Measurements from ENCODE around the gene EIF2B5.
A peak's percentile ranks its signal among the peaks of the same experiment; 100 is the strongest.

EIF2B5 gene

DNA sequence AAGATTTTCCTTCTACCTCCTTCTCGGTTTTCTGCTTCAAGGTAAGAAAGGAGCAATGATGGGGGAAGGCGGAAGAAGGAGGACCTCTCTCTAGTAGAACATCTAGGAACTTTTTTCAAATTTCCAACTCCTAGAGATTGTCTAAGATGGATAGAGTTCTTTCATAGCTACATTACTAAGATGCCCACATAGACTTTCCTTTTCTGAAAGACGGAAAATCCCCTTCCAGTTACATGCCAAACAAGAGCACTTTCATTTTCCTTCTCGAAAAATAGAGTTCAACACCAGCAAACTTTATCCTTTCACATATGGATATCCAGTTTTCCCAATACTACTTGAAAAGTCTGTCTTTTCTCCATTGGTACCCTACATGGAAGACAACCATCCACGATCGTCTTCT, 37.6 kb upstream of the EIF2B5 start:
- Histone ChIP-seq H2BK12ac (ENCODE audit: low read length in 2 of 2) (no peak overlapping the region), H4K8ac (ENCODE audit: low read length) (no peak overlapping the region), H3K27ac (ENCODE audit: low read length, poor library complexity, severe bottlenecking) (no peak overlapping the region), H4K91ac (ENCODE audit: low read length) (no peak overlapping the region), H3K27me3 (ENCODE audit: control insufficient read depth in 1 of 2, insufficient read depth in 1 of 2, low read length in 2 of 2) (peaks cover 11 to 30% of the 10 kb centered on the region in 2 experiments), H3K9ac (ENCODE audit: low read length) (no peak overlapping the region), H2BK5ac (ENCODE audit: low read depth, low read length, poor library complexity, severe bottlenecking) (no peak overlapping the region), H3K23ac (ENCODE audit: low read length in 2 of 2) (no peak overlapping the region), H3K14ac (ENCODE audit: low read length in 2 of 2) (no peak overlapping the region), H3K4me2 (ENCODE audit: low read length, poor library complexity, severe bottlenecking) (no peak overlapping the region), H2AK5ac (ENCODE audit: low read length, severe bottlenecking) (no peak overlapping the region), H3K4ac (ENCODE audit: low read depth in 1 of 2, low read length in 2 of 2) (no peak overlapping the region), H3K36me3 (ENCODE audit: control insufficient read depth in 1 of 2, insufficient read depth in 2 of 2, low read depth in 1 of 2, low read length in 2 of 2) (no peaks in the 10 kb centered on the region), H3K4me3 (ENCODE audit: insufficient read depth in 1 of 2, low read depth in 1 of 2, low read length in 2 of 2) (no peak overlapping the region), H2AFZ (ENCODE audit: low read depth, low read length) (no peak overlapping the region), H2BK15ac (ENCODE audit: low read depth, poor library complexity, severe bottlenecking) (no peak overlapping the region), H2BK120ac (ENCODE audit: low read depth, low read length) (no peak overlapping the region), H3K4me1 (ENCODE audit: control insufficient read depth, insufficient read depth, low read depth, low read length) (no peaks in the 10 kb centered on the region), H3K9me3 (ENCODE audit: control insufficient read depth, low read length) (peaks cover 12% of the 10 kb centered on the region), H3K79me1 (replicated peaks; ENCODE audit: low read length, poor library complexity, severe bottlenecking) (no peaks in the 10 kb centered on the region), H3K18ac (ENCODE audit: low read depth in 1 of 2, low read length in 2 of 2) (no peak overlapping the region)
- DNase-seq: no peak
- WGBS: 81% methylated on average over 4 of the region's 6 CpGs

DNA sequence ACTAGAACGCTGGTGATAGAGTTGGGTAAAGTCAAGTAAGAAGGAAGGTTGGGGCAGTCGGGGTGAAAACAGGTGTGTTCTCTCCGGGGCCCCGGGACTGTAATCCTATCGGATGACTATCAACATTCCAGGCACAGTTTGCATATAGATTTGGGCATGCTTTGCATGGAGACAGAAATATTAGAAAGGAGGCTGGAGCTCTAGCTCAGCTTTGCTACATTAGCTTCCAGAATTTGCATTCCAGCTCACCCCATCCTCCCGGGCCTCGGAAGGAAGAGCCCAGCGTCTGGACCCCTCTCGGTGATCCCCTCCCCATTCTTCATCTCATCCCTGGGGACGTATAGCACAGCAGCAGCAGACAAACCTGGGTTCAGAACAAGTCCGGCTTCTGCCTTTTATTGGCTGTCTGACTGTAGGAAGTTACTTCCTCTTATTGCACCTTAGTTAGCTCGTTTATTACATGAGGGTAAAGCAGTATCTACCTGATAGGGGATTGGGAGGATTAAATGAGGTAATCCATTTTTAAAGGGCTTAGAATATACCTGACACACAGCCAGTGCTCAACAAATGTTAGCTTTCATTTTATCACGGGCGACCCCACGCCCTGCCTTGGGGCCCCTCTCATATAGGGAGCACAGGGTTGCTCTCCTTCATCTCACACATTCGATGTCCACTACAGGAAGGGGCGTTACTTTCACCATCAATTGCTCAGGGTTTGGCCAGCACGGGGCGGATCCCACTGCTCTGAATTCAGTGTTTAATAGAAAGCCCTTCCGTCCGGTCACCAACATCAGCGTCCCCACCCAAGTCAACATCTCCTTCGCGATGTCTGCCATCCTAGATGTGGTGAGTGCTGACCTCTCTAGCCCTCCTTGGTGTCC, 35.1 kb upstream of the EIF2B5 start:
- Histone ChIP-seq H2BK12ac (ENCODE audit: low read length in 2 of 2) (no peak overlapping the region), H2AFZ (ENCODE audit: low read depth, low read length) (no peak overlapping the region), H2AK5ac (ENCODE audit: low read length, severe bottlenecking) (no peak overlapping the region), H4K8ac (ENCODE audit: low read length) (no peak overlapping the region), H2BK120ac (ENCODE audit: low read depth, low read length) (no peak overlapping the region), H2BK5ac (ENCODE audit: low read depth, low read length, poor library complexity, severe bottlenecking) (no peak overlapping the region), H3K9me3 (ENCODE audit: control insufficient read depth, low read length) (peaks cover 5% of the 10 kb centered on the region), H3K18ac (ENCODE audit: low read depth in 1 of 2, low read length in 2 of 2) (no peak overlapping the region), H3K27me3 (ENCODE audit: control insufficient read depth in 1 of 2, insufficient read depth in 1 of 2, low read length in 2 of 2) (peaks cover 11 to 34% of the 10 kb centered on the region in 2 experiments), H3K9ac (ENCODE audit: low read length) (no peak overlapping the region), H3K27ac (ENCODE audit: low read length, poor library complexity, severe bottlenecking) (no peak overlapping the region), H3K79me1 (replicated peaks; ENCODE audit: low read length, poor library complexity, severe bottlenecking) (no peaks in the 10 kb centered on the region), H3K14ac (ENCODE audit: low read length in 2 of 2) (no peak overlapping the region), H3K4me2 (ENCODE audit: low read length, poor library complexity, severe bottlenecking) (no peak overlapping the region), H3K36me3 (ENCODE audit: control insufficient read depth in 1 of 2, insufficient read depth in 2 of 2, low read depth in 1 of 2, low read length in 2 of 2) (no peaks in the 10 kb centered on the region), H3K23ac (ENCODE audit: low read length in 2 of 2) (peak overlapping the region in 1 of 2 experiments; percentile 24), H3K4me1 (ENCODE audit: control insufficient read depth, insufficient read depth, low read depth, low read length) (no peaks in the 10 kb centered on the region), H3K4me3 (ENCODE audit: insufficient read depth in 1 of 2, low read depth in 1 of 2, low read length in 2 of 2) (no peak overlapping the region), H3K4ac (ENCODE audit: low read depth in 1 of 2, low read length in 2 of 2) (no peak overlapping the region), H2BK15ac (ENCODE audit: low read depth, poor library complexity, severe bottlenecking) (no peak overlapping the region), H4K91ac (ENCODE audit: low read length) (no peak overlapping the region)
- DNase-seq: no peak
- WGBS: 82% methylated on average over 24 of the region's 24 CpGs

DNA sequence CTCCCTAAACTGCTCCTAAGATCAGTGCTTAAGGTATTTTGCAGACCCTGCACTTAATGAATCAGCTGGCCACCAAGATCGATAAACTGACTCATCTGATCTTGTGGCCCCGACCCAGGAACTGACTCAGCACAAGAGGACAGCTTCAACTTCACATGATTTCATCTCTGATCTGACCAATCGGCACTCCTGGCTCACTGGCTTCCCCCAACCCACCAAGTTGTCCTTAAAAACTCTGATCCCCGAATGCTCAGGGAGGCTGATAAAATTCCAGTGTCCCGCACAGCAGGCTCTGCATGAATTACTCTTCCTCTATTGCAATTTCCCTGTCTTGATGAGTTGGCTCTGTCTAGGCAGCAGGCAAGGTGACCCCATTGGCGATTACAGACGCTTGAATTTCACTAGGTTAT, 24.8 kb upstream of the EIF2B5 start:
- Histone ChIP-seq H3K4ac (ENCODE audit: low read depth in 1 of 2, low read length in 2 of 2) (no peak overlapping the region), H3K4me3 (ENCODE audit: insufficient read depth in 1 of 2, low read depth in 1 of 2, low read length in 2 of 2) (peak overlapping the region in 1 of 2 experiments; percentile 56), H4K8ac (ENCODE audit: low read length) (no peak overlapping the region), H4K91ac (ENCODE audit: low read length) (no peak overlapping the region), H3K27me3 (ENCODE audit: control insufficient read depth in 1 of 2, insufficient read depth in 1 of 2, low read length in 2 of 2) (peaks cover 8% of the 10 kb centered on the region in 2 experiments), H3K23ac (ENCODE audit: low read length in 2 of 2) (no peak overlapping the region), H3K9me3 (ENCODE audit: control insufficient read depth, low read length) (no peaks in the 10 kb centered on the region), H3K18ac (ENCODE audit: low read depth in 1 of 2, low read length in 2 of 2) (no peak overlapping the region), H2BK120ac (ENCODE audit: low read depth, low read length) (no peak overlapping the region), H2AFZ (ENCODE audit: low read depth, low read length) (no peak overlapping the region), H3K4me1 (ENCODE audit: control insufficient read depth, insufficient read depth, low read depth, low read length) (peaks cover 4% of the 10 kb centered on the region), H3K9ac (ENCODE audit: low read length) (peak overlapping the region; percentile 70), H2AK5ac (ENCODE audit: low read length, severe bottlenecking) (no peak overlapping the region), H2BK15ac (ENCODE audit: low read depth, poor library complexity, severe bottlenecking) (no peak overlapping the region), H3K79me1 (replicated peaks; ENCODE audit: low read length, poor library complexity, severe bottlenecking) (no peaks in the 10 kb centered on the region), H2BK5ac (ENCODE audit: low read depth, low read length, poor library complexity, severe bottlenecking) (no peak overlapping the region), H3K4me2 (ENCODE audit: low read length, poor library complexity, severe bottlenecking) (peak overlapping the region; percentile 29), H3K27ac (ENCODE audit: low read length, poor library complexity, severe bottlenecking) (no peak overlapping the region), H2BK12ac (ENCODE audit: low read length in 2 of 2) (no peak overlapping the region), H3K14ac (ENCODE audit: low read length in 2 of 2) (no peak overlapping the region), H3K36me3 (ENCODE audit: control insufficient read depth in 1 of 2, insufficient read depth in 2 of 2, low read depth in 1 of 2, low read length in 2 of 2) (no peaks in the 10 kb centered on the region)
- WGBS: 50% methylated on average over 5 of the region's 7 CpGs
- DNase-seq: peak; percentile 23

DNA sequence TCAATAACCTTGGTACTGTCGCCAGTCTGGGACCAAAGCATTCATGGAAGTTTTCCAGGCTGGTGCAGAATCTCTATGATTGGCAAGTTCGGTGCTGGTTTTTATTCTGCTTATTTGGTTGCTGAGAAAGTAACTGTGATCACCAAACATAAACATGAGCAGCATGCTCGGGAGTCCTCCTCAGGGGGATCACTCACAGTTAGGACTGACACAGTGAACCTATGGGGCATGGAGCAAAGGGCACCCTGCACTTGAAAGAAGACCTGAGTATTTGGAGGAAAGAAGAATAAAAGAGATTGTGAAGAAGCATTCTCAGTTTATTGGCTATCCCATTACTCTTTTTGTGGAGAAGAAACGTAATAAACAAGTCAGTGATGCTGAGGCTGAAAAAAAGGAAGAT, 19.1 kb upstream of the EIF2B5 start:
- H2BK15ac ChIP-seq (ENCODE audit: low read depth, poor library complexity, severe bottlenecking): no peak overlapping the region
- H2AFZ ChIP-seq (ENCODE audit: low read depth, low read length): no peak overlapping the region
- no peak overlapping the region for H3K14ac ChIP-seq (ENCODE audit: low read length in 2 of 2)
- H3K79me1 ChIP-seq (replicated peaks; ENCODE audit: low read length, poor library complexity, severe bottlenecking): no peaks in the 10 kb centered on the region
- no peak overlapping the region for H4K91ac ChIP-seq (ENCODE audit: low read length)
- peaks cover 16 to 27% of the 10 kb centered on the region in 2 experiments for H3K27me3 ChIP-seq (ENCODE audit: control insufficient read depth in 1 of 2, insufficient read depth in 1 of 2, low read length in 2 of 2)
- no peaks in the 10 kb centered on the region for H3K9me3 ChIP-seq (ENCODE audit: control insufficient read depth, low read length)
- DNase-seq: no peak
- H2BK5ac ChIP-seq (ENCODE audit: low read depth, low read length, poor library complexity, severe bottlenecking): no peak overlapping the region
- no peak overlapping the region for H3K4ac ChIP-seq (ENCODE audit: low read depth in 1 of 2, low read length in 2 of 2)
- H3K4me2 ChIP-seq (ENCODE audit: low read length, poor library complexity, severe bottlenecking): no peak overlapping the region
- WGBS: 76% methylated on average over 4 of the region's 4 CpGs
- H3K18ac ChIP-seq (ENCODE audit: low read depth in 1 of 2, low read length in 2 of 2): no peak overlapping the region
- no peak overlapping the region for H4K8ac ChIP-seq (ENCODE audit: low read length)
- H3K4me1 ChIP-seq (ENCODE audit: control insufficient read depth, insufficient read depth, low read depth, low read length): no peaks in the 10 kb centered on the region
- no peak overlapping the region for H3K9ac ChIP-seq (ENCODE audit: low read length)
- H2BK12ac ChIP-seq (ENCODE audit: low read length in 2 of 2): no peak overlapping the region
- H3K23ac ChIP-seq (ENCODE audit: low read length in 2 of 2): no peak overlapping the region
- no peak overlapping the region for H3K27ac ChIP-seq (ENCODE audit: low read length, poor library complexity, severe bottlenecking)
- H3K4me3 ChIP-seq (ENCODE audit: insufficient read depth in 1 of 2, low read depth in 1 of 2, low read length in 2 of 2): no peak overlapping the region
- no peak overlapping the region for H2BK120ac ChIP-seq (ENCODE audit: low read depth, low read length)
- H2AK5ac ChIP-seq (ENCODE audit: low read length, severe bottlenecking): no peak overlapping the region
- H3K36me3 ChIP-seq (ENCODE audit: control insufficient read depth in 1 of 2, insufficient read depth in 2 of 2, low read depth in 1 of 2, low read length in 2 of 2): no peaks in the 10 kb centered on the region
